ENCODE data around the gene CEP192.

CEP192 gene

DNA sequence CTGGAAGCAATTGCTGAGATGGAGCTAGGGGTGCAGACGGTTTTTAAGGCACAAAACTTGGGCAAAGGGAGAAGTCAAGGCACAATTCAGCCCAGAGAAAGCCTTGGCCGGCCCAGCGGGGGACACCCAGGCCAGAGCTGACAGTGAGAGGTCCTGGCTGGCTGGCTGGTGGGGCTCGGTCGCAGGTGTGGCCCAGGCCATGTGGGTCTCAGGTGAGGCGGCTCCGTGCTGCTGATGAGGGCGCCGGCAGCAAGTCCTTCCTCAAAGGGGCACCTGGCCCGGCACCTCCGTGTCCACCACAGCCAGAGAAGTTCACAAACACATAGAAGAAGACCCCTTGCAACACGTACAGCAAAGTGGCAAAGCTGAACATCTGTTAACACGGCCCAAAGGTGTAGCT lies 173.2 kb downstream of the CEP192 start:
- Histone ChIP-seq H3K36me3 (ENCODE audit: control insufficient read depth, insufficient read depth, low read length) (no peaks in the 10 kb centered on the region), H3K9ac (ENCODE audit: low read depth, low read length) (no peak overlapping the region), H3K4me3 (ENCODE audit: low read depth, low read length) (no peak overlapping the region), H3K4me1 (ENCODE audit: control insufficient read depth, insufficient read depth, low read length) (peaks cover 6% of the 10 kb centered on the region), H3K9me3 (ENCODE audit: control insufficient read depth, insufficient read depth, low read length) (no peaks in the 10 kb centered on the region), H3K27me3 (ENCODE audit: control insufficient read depth, insufficient read depth, low read length) (no peaks in the 10 kb centered on the region)

DNA sequence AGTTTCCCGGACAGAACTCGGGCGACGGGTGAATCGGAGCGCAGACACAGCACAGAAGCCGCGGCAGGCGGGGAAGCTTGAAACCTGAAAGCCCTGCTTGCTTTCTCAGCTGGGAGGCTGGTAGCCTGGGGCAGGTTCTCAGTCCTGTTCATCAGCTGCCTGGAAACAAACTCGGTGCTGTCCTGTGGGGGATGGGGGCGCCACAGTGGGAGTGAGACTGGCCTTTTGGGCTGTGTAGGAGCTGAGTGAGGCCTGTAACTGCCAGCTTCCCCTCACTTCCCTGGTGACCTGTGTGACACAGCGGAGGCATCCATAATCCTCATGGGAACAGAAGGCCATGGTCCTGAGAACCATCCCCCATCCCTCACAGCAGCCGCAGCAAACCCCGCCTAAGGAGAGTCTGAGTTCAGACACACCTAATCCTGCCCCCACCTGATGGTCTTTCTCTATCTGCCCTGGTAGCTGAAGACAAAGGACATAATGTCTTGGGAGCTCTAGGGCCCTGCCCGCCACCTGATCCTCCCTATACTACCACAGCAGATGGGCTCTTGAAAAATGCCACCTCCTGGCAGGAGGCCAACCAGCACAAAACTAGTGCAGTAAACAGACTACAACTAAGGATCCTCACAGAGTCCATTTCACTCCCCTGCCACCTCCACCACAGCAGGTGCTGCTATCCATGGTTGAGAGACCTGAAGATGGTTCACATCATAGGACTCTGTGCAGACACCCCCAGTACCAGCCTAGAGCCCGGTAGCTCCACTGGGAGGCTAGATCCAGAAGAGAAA lies 174.7 kb downstream of the CEP192 start:
- H3K4me3 ChIP-seq (ENCODE audit: low read depth, low read length) = peak overlapping the region; percentile 22
- H3K9ac ChIP-seq (ENCODE audit: low read depth, low read length) = no peak overlapping the region
- H3K4me1 ChIP-seq (ENCODE audit: control insufficient read depth, insufficient read depth, low read length) = peaks cover 6% of the 10 kb centered on the region
- no peaks in the 10 kb centered on the region for H3K9me3 ChIP-seq (ENCODE audit: control insufficient read depth, insufficient read depth, low read length)
- H3K27me3 ChIP-seq (ENCODE audit: control insufficient read depth, insufficient read depth, low read length) = no peaks in the 10 kb centered on the region
- no peaks in the 10 kb centered on the region for H3K36me3 ChIP-seq (ENCODE audit: control insufficient read depth, insufficient read depth, low read length)

DNA sequence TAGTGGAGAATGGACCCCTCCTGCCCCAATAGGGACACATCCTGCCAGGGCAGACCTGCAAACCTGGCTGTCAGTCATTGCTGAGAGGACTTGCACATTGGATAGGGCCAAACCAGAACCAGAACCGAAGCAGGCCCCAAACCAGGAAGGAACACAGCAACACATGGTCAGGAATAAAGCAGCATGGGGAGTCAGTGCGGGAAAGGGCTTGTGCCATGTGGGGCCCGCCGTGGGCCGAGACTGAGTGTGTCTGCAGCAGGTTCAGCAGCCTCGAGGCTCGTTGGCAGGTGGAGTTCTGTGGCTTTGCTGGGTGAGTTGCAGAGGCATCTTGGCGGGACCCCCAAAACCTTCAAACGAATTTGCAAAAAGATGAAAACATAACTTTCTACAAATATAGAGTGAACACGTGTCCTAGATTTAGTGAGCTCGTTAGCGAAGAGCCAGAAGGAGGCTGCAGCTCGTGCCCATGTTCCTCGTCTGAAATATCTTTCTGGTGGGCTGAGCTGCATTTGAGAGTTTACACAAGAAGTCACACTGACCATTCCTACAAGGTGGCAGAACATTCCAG lies 182.5 kb downstream of the CEP192 start:
- no peaks in the 10 kb centered on the region for H3K9me3 ChIP-seq (ENCODE audit: control insufficient read depth, insufficient read depth, low read length)
- no peaks in the 10 kb centered on the region for H3K4me1 ChIP-seq (ENCODE audit: control insufficient read depth, insufficient read depth, low read length)
- H3K9ac ChIP-seq (ENCODE audit: low read depth, low read length) = no peak overlapping the region
- H3K36me3 ChIP-seq (ENCODE audit: control insufficient read depth, insufficient read depth, low read length) = no peaks in the 10 kb centered on the region
- no peak overlapping the region for H3K4me3 ChIP-seq (ENCODE audit: low read depth, low read length)
- no peaks in the 10 kb centered on the region for H3K27me3 ChIP-seq (ENCODE audit: control insufficient read depth, insufficient read depth, low read length)
